Effector memory CD4-positive, alpha-beta T cell (primary cell): ENCODE measurements around the gene RNASE7.

Experiments
- DNase-seq, 3 donors: peaks; one replicate each; pipeline ENCODE4 v3.0.0-alpha.2; 2020
- H3K27ac ChIP-seq: 2 replicates; pipeline ENCODE4 v1.7.0; 2013; ENCODE audit warnings: mild to moderate bottlenecking, low read length, moderate library complexity; ENCODE audit not compliant: insufficient read depth, poor library complexity, severe bottlenecking
- H3K27me3 ChIP-seq: replicated peaks from 2 replicates; pipeline ENCODE4 v1.7.0; 2013; ENCODE audit warnings: mild to moderate bottlenecking, low read length; ENCODE audit not compliant: insufficient read depth, control insufficient read depth, poor library complexity, severe bottlenecking
- H3K36me3 ChIP-seq: 2 replicates; pipeline ENCODE4 v1.7.0; 2013; ENCODE audit warnings: mild to moderate bottlenecking, low read length, moderate library complexity; ENCODE audit not compliant: control insufficient read depth, insufficient read depth
- H3K4me1 ChIP-seq: 2 replicates; pipeline ENCODE4 v1.7.0; 2013; ENCODE audit warnings: low read length, mild to moderate bottlenecking; ENCODE audit not compliant: control insufficient read depth, insufficient read depth, poor library complexity, severe bottlenecking
- H3K4me3 ChIP-seq: 2 replicates; pipeline ENCODE4 v1.7.0; 2013; ENCODE audit warnings: low read length, low read depth, mild to moderate bottlenecking; ENCODE audit not compliant: insufficient read depth, poor library complexity, severe bottlenecking
- H3K9me3 ChIP-seq: 2 replicates; pipeline ENCODE4 v1.7.0; 2013; ENCODE audit warnings: mild to moderate bottlenecking, low read length, moderate library complexity; ENCODE audit not compliant: control insufficient read depth

RNASE7 gene

DNA sequence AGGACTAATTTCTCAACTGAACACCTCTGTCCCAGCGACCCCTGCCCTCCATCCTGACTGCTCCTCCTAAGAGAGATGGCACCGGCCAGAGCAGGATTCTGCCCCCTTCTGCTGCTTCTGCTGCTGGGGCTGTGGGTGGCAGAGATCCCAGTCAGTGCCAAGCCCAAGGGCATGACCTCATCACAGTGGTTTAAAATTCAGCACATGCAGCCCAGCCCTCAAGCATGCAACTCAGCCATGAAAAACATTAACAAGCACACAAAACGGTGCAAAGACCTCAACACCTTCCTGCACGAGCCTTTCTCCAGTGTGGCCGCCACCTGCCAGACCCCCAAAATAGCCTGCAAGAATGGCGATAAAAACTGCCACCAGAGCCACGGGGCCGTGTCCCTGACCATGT is 756 bp downstream of the RNASE7 start:
- Histone ChIP-seq H3K36me3 (no peaks in the 10 kb centered on the region), H3K9me3 (no peaks in the 10 kb centered on the region), H3K4me1 (peaks cover 10% of the 10 kb centered on the region), H3K27ac (no peak overlapping the region), H3K4me3 (no peak overlapping the region), H3K27me3 (no peaks in the 10 kb centered on the region)
- no peak for DNase-seq

DNA sequence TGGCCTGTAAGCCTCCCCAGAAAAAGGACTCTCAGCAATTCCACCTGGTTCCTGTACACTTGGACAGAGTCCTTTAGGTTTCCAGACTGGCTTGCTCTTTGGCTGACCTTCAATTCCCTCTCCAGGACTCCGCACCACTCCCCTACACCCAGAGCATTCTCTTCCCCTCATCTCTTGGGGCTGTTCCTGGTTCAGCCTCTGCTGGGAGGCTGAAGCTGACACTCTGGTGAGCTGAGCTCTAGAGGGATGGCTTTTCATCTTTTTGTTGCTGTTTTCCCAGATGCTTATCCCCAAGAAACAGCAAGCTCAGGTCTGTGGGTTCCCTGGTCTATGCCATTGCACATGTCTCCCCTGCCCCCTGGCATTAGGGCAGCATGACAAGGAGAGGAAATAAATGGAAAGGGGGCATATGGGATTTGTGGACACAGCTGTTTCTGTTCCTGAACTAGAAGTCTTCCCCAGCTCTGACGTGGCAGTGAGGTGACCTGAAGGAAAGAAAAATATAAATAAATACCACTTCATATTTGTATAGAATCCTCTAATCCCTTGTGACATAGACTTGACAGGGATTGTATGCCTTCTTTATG is 1.3 kb downstream of the RNASE7 start:
- H3K4me3 ChIP-seq: no peak overlapping the region
- no peaks in the 10 kb centered on the region for H3K36me3 ChIP-seq
- no peaks in the 10 kb centered on the region for H3K9me3 ChIP-seq
- no peaks in the 10 kb centered on the region for H3K27me3 ChIP-seq
- DNase-seq: no peak
- peaks cover 10% of the 10 kb centered on the region for H3K4me1 ChIP-seq
- H3K27ac ChIP-seq: no peak overlapping the region

DNA sequence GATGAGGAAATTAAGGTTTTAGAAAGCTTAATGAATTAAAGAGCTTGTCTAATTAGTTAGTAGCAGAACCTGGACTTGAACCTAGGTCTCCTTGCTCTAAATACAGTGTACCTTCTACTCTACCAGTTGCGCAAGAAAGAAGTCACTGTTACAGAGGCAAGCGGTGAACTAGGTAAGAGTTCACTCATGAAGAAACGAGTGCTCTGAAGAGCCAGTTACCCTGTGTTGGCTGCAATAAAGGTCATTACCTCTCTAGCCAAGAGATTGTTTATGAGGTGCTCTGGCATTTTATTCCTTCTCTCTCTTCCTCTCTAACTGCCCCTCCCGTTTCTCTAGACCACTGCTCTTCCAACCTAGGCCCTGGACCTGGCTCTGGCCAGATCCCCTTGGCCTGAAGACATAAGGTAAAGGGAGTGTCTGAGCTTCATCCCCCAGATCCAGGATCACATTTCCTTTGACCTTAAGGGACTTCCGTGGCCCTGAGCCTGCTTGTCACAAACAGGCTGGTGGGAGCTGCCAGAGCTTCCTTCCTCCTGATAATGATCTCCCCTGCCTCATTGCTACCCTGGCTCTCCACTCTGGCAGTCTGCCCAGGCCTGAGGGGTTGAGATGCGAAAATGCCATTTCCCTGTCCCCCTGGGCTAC is 1.9 kb downstream of the RNASE7 start:
- Histone ChIP-seq H3K4me3 (no peak overlapping the region), H3K9me3 (no peaks in the 10 kb centered on the region), H3K27ac (peak overlapping the region; percentile 10), H3K27me3 (no peaks in the 10 kb centered on the region), H3K36me3 (no peaks in the 10 kb centered on the region), H3K4me1 (peaks cover 10% of the 10 kb centered on the region)
- peak in 1 of 3 donors; percentile 6 for DNase-seq

DNA sequence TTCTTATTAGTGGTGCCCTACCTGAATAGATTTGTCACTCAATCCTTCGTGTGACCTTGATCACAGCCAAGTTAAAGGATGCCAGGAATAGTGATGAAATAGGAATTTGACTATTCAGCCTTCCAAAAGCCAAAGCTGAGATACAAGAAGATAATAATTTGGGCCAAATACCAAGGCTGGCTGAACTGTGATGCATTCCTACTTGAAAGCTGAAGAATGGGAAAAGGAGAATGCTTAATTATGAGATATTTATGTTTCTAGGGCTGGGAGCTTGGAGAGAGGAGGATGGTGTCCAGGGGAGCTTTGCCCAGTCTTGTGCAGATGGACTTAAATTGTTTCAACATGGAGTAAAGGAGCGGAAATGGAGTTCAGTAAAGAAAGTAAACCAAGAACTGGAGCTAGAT is 5.2 kb downstream of the RNASE7 start:
- Histone ChIP-seq H3K27ac (no peak overlapping the region), H3K4me1 (peaks cover 10% of the 10 kb centered on the region), H3K4me3 (no peak overlapping the region), H3K36me3 (no peaks in the 10 kb centered on the region), H3K9me3 (no peaks in the 10 kb centered on the region), H3K27me3 (peaks cover 5% of the 10 kb centered on the region)
- no peak for DNase-seq

DNA sequence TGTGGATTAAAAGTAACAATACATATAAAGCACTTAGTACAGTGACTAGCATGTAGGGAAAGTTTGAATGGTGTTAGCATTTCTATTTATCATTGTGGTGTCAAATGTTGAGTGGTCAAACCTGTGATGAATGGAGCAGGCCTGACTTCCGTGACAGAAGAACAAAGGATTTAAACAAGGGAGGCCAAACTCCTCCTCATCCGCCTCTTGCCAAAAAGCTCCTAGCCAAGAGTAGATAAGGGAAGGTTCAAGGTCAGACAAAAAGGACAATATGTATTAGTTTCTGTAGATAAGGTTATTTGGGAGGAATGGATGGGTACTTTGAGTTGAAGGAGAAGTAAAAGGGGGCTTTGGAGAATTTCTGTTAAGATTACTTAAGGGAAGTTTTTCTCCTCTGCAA is 6.5 kb downstream of the RNASE7 start:
- H3K36me3 ChIP-seq: no peaks in the 10 kb centered on the region
- no peak overlapping the region for H3K27ac ChIP-seq
- H3K9me3 ChIP-seq: no peaks in the 10 kb centered on the region
- peaks cover 10% of the 10 kb centered on the region for H3K4me1 ChIP-seq
- H3K27me3 ChIP-seq: peaks cover 5% of the 10 kb centered on the region
- no peak overlapping the region for H3K4me3 ChIP-seq
- no peak for DNase-seq

DNA sequence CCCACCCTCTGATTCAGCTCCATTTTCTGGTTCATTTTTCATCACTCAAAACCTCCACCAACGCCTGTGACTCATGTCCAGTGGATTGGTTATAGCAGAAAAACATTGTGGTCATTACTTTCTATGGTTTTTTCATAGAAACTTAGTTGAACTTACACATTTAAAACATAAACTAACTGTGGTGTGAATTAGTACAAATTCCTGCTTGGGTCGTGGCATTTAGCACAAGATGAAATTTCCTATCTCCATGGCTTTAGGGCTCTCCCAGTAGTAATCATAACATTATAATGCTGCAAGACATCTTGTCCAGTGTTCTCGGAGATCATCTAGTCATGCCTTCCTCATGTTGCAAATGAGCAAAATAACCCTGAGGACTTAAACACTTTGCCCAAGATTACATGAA is 7.1 kb downstream of the RNASE7 start:
- Histone ChIP-seq H3K9me3 (no peaks in the 10 kb centered on the region), H3K27me3 (peaks cover 5% of the 10 kb centered on the region), H3K4me3 (no peak overlapping the region), H3K36me3 (no peaks in the 10 kb centered on the region), H3K27ac (no peak overlapping the region), H3K4me1 (peaks cover 8% of the 10 kb centered on the region)
- DNase-seq: no peak

DNA sequence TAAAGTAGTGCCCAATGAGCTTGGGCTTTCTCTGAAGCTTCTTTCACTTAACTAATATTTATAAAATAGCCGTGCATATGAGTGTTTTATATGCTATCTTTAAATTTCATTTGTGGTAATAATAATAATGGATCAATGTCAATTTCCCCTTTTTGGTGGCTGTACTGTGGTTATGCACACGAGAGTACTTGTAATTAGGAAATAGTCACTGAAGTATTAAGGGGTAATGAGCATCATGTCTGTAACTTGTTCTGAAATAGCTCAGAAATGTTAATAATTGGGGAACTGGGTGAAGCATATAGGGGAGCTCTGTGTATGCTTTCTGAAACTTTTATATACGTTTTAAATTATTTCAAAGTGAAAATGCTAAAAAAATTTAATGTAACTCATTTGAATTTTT is 8.4 kb downstream of the RNASE7 start:
- DNase-seq: no peak
- no peaks in the 10 kb centered on the region for H3K4me1 ChIP-seq

DNA sequence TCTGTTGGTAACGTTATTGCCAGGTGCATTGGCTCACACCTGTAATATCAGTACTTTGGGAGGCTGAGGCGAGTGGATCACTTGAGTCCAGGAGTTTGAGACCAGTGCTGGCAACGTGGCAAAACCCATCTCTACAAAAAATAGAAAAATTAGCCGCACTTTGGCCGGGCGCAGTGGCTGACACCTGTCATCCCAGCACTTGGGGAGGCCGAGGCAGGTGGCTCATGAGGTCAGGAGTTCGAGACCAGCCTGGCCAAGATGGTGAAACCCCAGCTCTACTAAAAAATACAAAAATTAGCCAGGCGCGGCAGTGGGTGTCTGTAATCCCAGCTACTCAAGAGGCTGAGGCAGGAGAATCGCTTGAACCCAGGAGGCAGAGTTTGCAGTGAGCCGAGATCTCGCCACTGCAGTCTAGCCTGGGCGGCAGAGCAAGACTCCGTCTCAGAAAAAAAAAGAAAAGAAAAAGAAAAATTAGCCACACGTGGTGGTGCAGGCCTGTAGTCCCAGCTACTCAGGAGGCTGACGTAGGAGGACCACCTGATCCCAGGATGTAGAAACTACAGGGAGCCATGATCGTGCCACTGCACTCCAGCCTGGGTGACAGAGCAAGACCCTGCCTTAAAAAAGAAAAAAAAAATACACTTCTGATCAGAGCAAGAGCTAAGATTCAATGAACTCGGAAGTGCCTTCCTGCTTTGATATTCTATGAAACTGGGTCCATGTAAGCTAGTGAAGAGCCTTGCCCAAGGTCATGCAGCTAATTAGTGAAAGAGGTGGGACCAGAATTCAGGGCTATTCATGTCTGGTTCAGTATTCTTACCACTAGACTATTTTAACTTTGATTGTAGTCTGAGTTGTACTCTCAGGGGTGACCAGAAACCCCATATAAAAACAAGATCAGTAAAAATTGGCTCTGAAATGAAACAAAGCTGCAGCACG is 11.3 kb downstream of the RNASE7 start:
- Histone ChIP-seq H3K27me3 (peaks cover 5% of the 10 kb centered on the region), H3K4me1 (no peaks in the 10 kb centered on the region), H3K9me3 (no peaks in the 10 kb centered on the region), H3K4me3 (no peak overlapping the region), H3K36me3 (no peaks in the 10 kb centered on the region), H3K27ac (no peak overlapping the region)
- no peak for DNase-seq

More for the DNA sequence above, 8.4 kb downstream of the RNASE7 start:
- Histone ChIP-seq H3K4me3 (no peak overlapping the region), H3K36me3 (no peaks in the 10 kb centered on the region), H3K27ac (no peak overlapping the region), H3K9me3 (no peaks in the 10 kb centered on the region), H3K27me3 (peaks cover 5% of the 10 kb centered on the region)

DNA sequence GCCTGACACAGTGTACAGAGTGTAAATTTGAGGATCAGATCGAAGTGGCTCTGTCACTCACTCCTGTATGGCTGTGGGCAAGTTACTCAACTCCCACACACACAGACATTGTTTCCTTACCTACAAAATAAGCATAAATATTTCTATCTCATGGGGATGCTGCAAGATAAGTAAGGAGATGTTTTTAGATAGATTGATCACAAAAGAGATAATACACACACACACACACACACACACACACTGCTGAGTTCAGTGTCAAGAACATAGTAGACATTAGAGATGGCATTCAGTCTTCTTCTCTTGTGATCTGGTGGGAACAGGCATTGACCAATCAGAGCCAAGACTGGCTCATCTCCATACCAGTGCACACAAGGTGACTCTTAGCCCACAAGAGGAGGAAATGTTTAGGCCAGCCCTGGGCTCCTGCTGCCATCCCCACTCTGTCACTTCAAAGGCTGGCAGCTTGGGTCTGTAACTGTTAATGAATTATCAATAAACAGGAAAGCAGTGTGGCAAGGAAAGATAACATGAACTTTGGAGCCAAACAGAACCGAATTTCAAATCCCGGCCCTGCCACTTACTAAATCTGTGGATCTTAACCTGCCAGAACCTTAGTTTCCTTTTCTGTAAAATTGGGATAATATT is 12.1 kb downstream of the RNASE7 start:
- no peak for DNase-seq
- Histone ChIP-seq H3K9me3 (no peaks in the 10 kb centered on the region), H3K36me3 (no peaks in the 10 kb centered on the region), H3K4me1 (no peaks in the 10 kb centered on the region), H3K27me3 (peaks cover 5% of the 10 kb centered on the region), H3K4me3 (no peak overlapping the region), H3K27ac (no peak overlapping the region)
